Caki2 (cell line): ENCODE results near the gene EPB41. TPM values are rescaled to one million over a fixed set of nuclear protein-coding genes. Genes with fewer than 3 reads are reported as not detected.

ENCODE experiments used
- DNase-seq: peaks from one replicate; pipeline ENCODE4 v3.0.0-alpha.2; 2015; ENCODE audit warnings: low read depth
- in situ Hi-C: cut with HindIII; loops from 2 replicates; pipeline ENCODE4 v1.10.0; 2016; ENCODE audit warnings: low sequenced_read_pairs, low pct_unique_long_range_greater_than_20kb, mixed read lengths
- total RNA-seq: library from RNA; depleted of rRNA; stranded (reverse); fragments of >200 nt; shearing (Covaris generic); gene quantifications from 2 replicates; pipeline ENCODE4 v1.2.3, GENCODE V29; 2014; ENCODE audit warnings: low replicate concordance

EPB41 gene
- total RNA-seq, 1 experiment from 2014 or later = 11.8 TPM

GRCh38 chr1:29113413-29114117 is 199.2 kb downstream of the EPB41 start:
- in situ Hi-C loops = no loop called here
- DNase-seq = no peak

GRCh38 chr1:29114654-29115053 is 200.3 kb downstream of the EPB41 start:
- in situ Hi-C loops = no loop called here

GRCh38 chr1:29117381-29117780 is 203.0 kb downstream of the EPB41 start:
- in situ Hi-C loops = no loop called here

More at GRCh38 chr1:29114654-29115053, 200.3 kb downstream of the EPB41 start:
- DNase-seq = no peak

GRCh38 chr1:29119121-29119929 is 205.0 kb downstream of the EPB41 start:
- in situ Hi-C loops = no loop called here
- DNase-seq = no peak

More at GRCh38 chr1:29117381-29117780, 203.0 kb downstream of the EPB41 start:
- DNase-seq = no peak

- in situ Hi-C loops = no loop called here
- DNase-seq = no peak
Measured at GRCh38 chr1:29120367-29120766, 206.0 kb downstream of the EPB41 start.

GRCh38 chr1:29120947-29121485 is 206.6 kb downstream of the EPB41 start:
- DNase-seq = no peak
- in situ Hi-C loops = no loop called here

GRCh38 chr1:29121516-29121935 is 207.2 kb downstream of the EPB41 start:
- in situ Hi-C loops = no loop called here
- no peak for DNase-seq

- in situ Hi-C loops = no loop called here
- DNase-seq = no peak
Measured at GRCh38 chr1:29121936-29122681, 207.7 kb downstream of the EPB41 start.

- in situ Hi-C loops = no loop called here
- DNase-seq = peak; percentile 63
Measured at GRCh38 chr1:29122682-29123052, 208.3 kb downstream of the EPB41 start.

GRCh38 chr1:29123053-29123886 is 208.9 kb downstream of the EPB41 start:
- in situ Hi-C loops = no loop called here
- DNase-seq = peak; percentile 52

- DNase-seq = no peak
- in situ Hi-C loops = no loop called here
Measured at GRCh38 chr1:29123887-29124365, 209.6 kb downstream of the EPB41 start, which contains the start of gene TMEM200B. TSS of gene TMEM200B (minus strand) at chr1:29123903. CDS start at chr1:29121828, 2,075 bp downstream.

- DNase-seq = peak; percentile 83
- in situ Hi-C loops = no loop called here
Measured at GRCh38 chr1:29124366-29125236, 210.2 kb downstream of the EPB41 start.

GRCh38 chr1:29125237-29125641 is 210.9 kb downstream of the EPB41 start:
- no peak for DNase-seq
- in situ Hi-C loops = no loop called here

- no peak for DNase-seq
- in situ Hi-C loops = no loop called here
Measured at GRCh38 chr1:29125788-29126187, 211.4 kb downstream of the EPB41 start.

- in situ Hi-C loops = no loop called here
Measured at GRCh38 chr1:29126198-29126597, 211.8 kb downstream of the EPB41 start.

GRCh38 chr1:29128739-29129138 is 214.4 kb downstream of the EPB41 start:
- DNase-seq = no peak
- in situ Hi-C loops = no loop called here

More at GRCh38 chr1:29126198-29126597, 211.8 kb downstream of the EPB41 start:
- DNase-seq = no peak

GRCh38 chr1:29129916-29130315 is 215.5 kb downstream of the EPB41 start:
- DNase-seq = no peak
- in situ Hi-C loops = no loop called here
